ENCODE data around the gene PDE4D.

DNA sequence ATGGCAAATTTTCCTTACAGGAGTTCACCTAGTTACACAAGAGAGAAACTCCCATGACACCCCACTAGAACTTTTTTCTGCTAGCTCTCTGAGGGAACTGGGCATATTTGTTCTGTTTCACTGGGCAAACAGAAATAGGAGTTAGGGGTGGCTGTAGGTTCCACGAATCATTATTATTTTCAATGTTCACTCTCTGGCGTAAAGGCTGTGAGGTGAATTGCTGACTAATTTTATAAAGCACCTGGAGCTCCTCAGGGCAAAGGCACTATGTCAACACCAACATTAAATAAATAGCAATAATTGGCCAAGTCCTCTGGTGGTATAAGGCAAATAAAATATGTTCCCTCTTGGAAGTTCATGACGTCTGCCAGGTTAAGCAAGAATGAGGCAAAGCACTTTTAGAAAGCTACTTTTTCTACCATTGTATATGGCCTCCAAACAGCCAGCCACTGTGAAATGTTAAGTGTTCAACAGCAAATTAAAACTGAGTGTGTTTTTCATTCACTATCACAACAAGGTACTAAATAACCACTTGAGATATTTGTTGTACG lies 344.6 kb downstream of the PDE4D start:
- TF ChIP-seq, protein P1, sequence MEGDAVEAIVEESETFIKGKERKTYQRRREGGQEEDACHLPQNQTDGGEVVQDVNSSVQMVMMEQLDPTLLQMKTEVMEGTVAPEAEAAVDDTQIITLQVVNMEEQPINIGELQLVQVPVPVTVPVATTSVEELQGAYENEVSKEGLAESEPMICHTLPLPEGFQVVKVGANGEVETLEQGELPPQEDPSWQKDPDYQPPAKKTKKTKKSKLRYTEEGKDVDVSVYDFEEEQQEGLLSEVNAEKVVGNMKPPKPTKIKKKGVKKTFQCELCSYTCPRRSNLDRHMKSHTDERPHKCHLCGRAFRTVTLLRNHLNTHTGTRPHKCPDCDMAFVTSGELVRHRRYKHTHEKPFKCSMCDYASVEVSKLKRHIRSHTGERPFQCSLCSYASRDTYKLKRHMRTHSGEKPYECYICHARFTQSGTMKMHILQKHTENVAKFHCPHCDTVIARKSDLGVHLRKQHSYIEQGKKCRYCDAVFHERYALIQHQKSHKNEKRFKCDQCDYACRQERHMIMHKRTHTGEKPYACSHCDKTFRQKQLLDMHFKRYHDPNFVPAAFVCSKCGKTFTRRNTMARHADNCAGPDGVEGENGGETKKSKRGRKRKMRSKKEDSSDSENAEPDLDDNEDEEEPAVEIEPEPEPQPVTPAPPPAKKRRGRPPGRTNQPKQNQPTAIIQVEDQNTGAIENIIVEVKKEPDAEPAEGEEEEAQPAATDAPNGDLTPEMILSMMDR (IDR thresholded peaks at IDR 0.05; ENCODE audit: extremely low read depth in 1 of 2, insufficient read depth in 1 of 2, low read depth in 1 of 2, low read length in 2 of 2): no peak
- no peak for TF ChIP-seq POLR2A (IDR thresholded peaks at IDR 0.05; ENCODE audit: low read depth, low read length)

All from endothelial cell of umbilical vein (primary cell).